Liver (tissue), 9 donors: ENCODE measurements around the gene ATP2C2. TPM values are rescaled to one million over a fixed set of nuclear protein-coding genes. Genes with fewer than 3 reads are reported as not detected.
"Not testable (repeated sequence)": the region's sequence is repeated elsewhere in the genome, so short reads cannot be mapped to it uniquely, and the experiment has no call there.

Source experiments
- DNase-seq: peaks from one replicate; pipeline ENCODE4 v3.0.0-alpha.2; 2017; ENCODE audit warnings: low spot score
- H3K27ac ChIP-seq, 2 donors: one replicate each; pipeline ENCODE4 v1.7.0; 2013; ENCODE audit warnings: inconsistent platforms in 2 of 2, low read length in 2 of 2, control low read depth in 1 of 2, low read depth in 1 of 2, mild to moderate bottlenecking in 1 of 2
- H3K27me3 ChIP-seq, 4 donors: one replicate each; pipeline versions ENCODE4 v1.6.1 to v1.7.0; 2013; ENCODE audit warnings: low read length in 3 of 4, inconsistent platforms in 1 of 4, mild to moderate bottlenecking in 1 of 4, moderate library complexity in 1 of 4; ENCODE audit not compliant: control insufficient read depth in 4 of 4, insufficient read depth in 4 of 4
- H3K36me3 ChIP-seq, 4 donors: one replicate each; pipeline versions ENCODE4 v1.6.1 to v1.7.0; 2013; ENCODE audit warnings: low read length in 3 of 4, mild to moderate bottlenecking in 3 of 4, low read depth in 1 of 4, moderate library complexity in 1 of 4; ENCODE audit not compliant: control insufficient read depth in 4 of 4, insufficient read depth in 3 of 4
- H3K4me1 ChIP-seq, 4 donors: one replicate each; pipeline versions ENCODE4 v1.6.1 to v1.7.0; 2013; ENCODE audit warnings: low read length in 3 of 4, mild to moderate bottlenecking in 3 of 4, moderate library complexity in 1 of 4; ENCODE audit not compliant: control insufficient read depth in 4 of 4, insufficient read depth in 4 of 4
- H3K4me3 ChIP-seq, 3 donors: one replicate each; pipeline versions ENCODE4 v1.6.1 to v1.7.0; 2013; ENCODE audit warnings: low read length in 3 of 3, control low read depth in 1 of 3, low read depth in 1 of 3, mild to moderate bottlenecking in 1 of 3
- H3K9ac ChIP-seq, 2 donors: one replicate each; pipeline ENCODE4 v1.7.0; 2013; ENCODE audit warnings: low read length in 2 of 2, mild to moderate bottlenecking in 2 of 2, moderate library complexity in 2 of 2, control low read depth in 1 of 2, low read depth in 1 of 2
- H3K9me3 ChIP-seq, 4 donors: one replicate each; pipeline versions ENCODE4 v1.6.1 to v1.7.0; 2013; ENCODE audit warnings: low read length in 3 of 4; ENCODE audit not compliant: control insufficient read depth in 4 of 4
- CTCF ChIP-seq: fragments of 150-350 bp; IDR thresholded peaks from 2 replicates; pipeline ENCODE4 v1.5.1; 2017; ENCODE audit warnings: improper control_type of control experiment, low read depth, low read length; ENCODE audit not compliant: missing input control
- EGR1 ChIP-seq, 2 donors: IDR thresholded peaks; 2 replicates each; pipeline ENCODE4 v1.6.1; 2016 to 2018; ENCODE audit warnings: antibody characterized with exemption in 2 of 2, low read depth in 2 of 2
- FOXA1 ChIP-seq: IDR thresholded peaks from 2 replicates; pipeline ENCODE4 v1.6.1; 2016; ENCODE audit warnings: antibody characterized with exemption
- FOXA2 ChIP-seq: IDR thresholded peaks from 2 replicates; pipeline ENCODE4 v1.6.1; 2016; ENCODE audit warnings: antibody characterized with exemption
- GABPA ChIP-seq, 2 donors: IDR thresholded peaks in 1 of 2; conservative IDR thresholded peaks in 1 of 2; 2 replicates each; pipeline ENCODE4 v1.6.1; 2016; ENCODE audit warnings: antibody characterized with exemption in 2 of 2, mild to moderate bottlenecking in 1 of 2, moderate library complexity in 1 of 2
- HNF4A ChIP-seq, 2 donors: conservative IDR thresholded peaks; 2 replicates each; pipeline ENCODE4 v1.6.1; 2016; ENCODE audit warnings: antibody characterized with exemption in 2 of 2, mild to moderate bottlenecking in 2 of 2
- HNF4G ChIP-seq: IDR thresholded peaks from 2 replicates; pipeline ENCODE4 v1.6.1; 2016; ENCODE audit warnings: antibody characterized with exemption
- JUND ChIP-seq, 2 donors: IDR thresholded peaks; 2 replicates each; pipeline ENCODE4 v1.6.1; 2016; ENCODE audit warnings: antibody characterized with exemption in 2 of 2
- NR2F2 ChIP-seq: IDR thresholded peaks from 2 replicates; pipeline ENCODE4 v1.6.1; 2016; ENCODE audit warnings: antibody characterized with exemption
- RAD21 ChIP-seq, 2 donors: IDR thresholded peaks; 2 replicates each; pipeline ENCODE4 v1.6.1; 2016; ENCODE audit warnings: antibody characterized with exemption in 2 of 2, mild to moderate bottlenecking in 2 of 2
- REST ChIP-seq: IDR thresholded peaks from 2 replicates; pipeline ENCODE4 v1.6.1; 2016; ENCODE audit warnings: antibody characterized with exemption, mild to moderate bottlenecking
- RXRA ChIP-seq, 2 donors: IDR thresholded peaks; 2 replicates each; pipeline ENCODE4 v1.6.1; 2017 to 2018; ENCODE audit warnings: antibody characterized with exemption in 2 of 2, mild to moderate bottlenecking in 1 of 2
- SP1 ChIP-seq: IDR thresholded peaks from 2 replicates; pipeline ENCODE4 v1.6.1; 2018; ENCODE audit warnings: antibody characterized with exemption, mild to moderate bottlenecking
- TAF1 ChIP-seq: conservative IDR thresholded peaks from 2 replicates; pipeline ENCODE4 v1.6.1; 2016; ENCODE audit warnings: antibody characterized with exemption, mild to moderate bottlenecking
- YY1 ChIP-seq: IDR thresholded peaks from 2 replicates; pipeline ENCODE4 v1.6.1; 2016; ENCODE audit warnings: antibody characterized with exemption, mild to moderate bottlenecking
- WGBS: extraction: QIAGEN DNeasy Blood & Tissue Kit; methylation state at CpG from one replicate; pipeline ENCODE4 v1.1.7; 2013; 5-methylcytosine and 5-hydroxymethylcytosine counted together
- polyA plus RNA-seq, 2 donors: library from polyadenylated mRNA; stranded (reverse) in 1 of 2; unstranded in 1 of 2; fragments of 200-250 nt in 1 of 2; fragments of >200 nt in 1 of 2; fragmentation: Nextera tagmentation in 1 of 2; extraction: Ambion mirVana in 1 of 2; gene quantifications; one replicate each; pipeline versions ENCODE4 v1.2.1 to v1.2.3, GENCODE V29; 2013 to 2015
- total RNA-seq, 2 donors: library from RNA; depleted of rRNA; stranded (reverse); fragments of >200 nt; gene quantifications; one replicate each; pipeline ENCODE4 v1.2.3, GENCODE V29; 2014
- TF ChIP-seq, protein P1 (sequence below): IDR thresholded peaks from 2 replicates; pipeline ENCODE4 v1.6.1; 2016; ENCODE audit warnings: antibody characterized with exemption
- TF ChIP-seq, protein P2 (sequence below): IDR thresholded peaks from 2 replicates; pipeline ENCODE4 v1.6.1; 2016; ENCODE audit warnings: antibody characterized with exemption
- TF ChIP-seq, protein P3 (sequence below): IDR thresholded peaks from 2 replicates; pipeline ENCODE4 v1.6.1; 2016; ENCODE audit warnings: antibody characterized with exemption
- donor health status: healthy.
- donor health status: healthy.
- donor health status: healthy.
- donor health status: healthy.
- donor health status: healthy.

Gene ATP2C2
- total and polyA plus RNA-seq, 4 donors, result 0.05 to 0.33 (median 0.22) TPM

DNA sequence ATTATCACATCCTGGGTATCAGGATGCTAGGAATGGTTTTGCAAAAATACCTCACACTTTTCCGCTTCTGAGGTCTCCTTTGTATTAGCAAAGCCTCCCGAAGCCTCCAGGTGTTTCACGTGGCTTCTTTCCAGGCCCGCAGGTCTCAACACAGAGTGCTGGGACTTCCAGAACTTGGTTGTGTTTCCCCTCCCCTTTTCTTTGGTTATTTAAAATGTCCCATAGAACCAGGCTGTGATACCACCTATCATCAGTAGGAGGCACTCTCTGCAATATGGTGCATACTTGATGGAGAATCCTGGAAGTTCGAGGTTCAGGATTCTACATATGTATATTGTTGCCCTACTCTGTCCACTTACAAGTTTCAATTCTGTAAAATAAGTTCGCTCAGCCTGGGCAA is 28.8 kb downstream of the ATP2C2 start:
- TF ChIP-seq, protein P1, sequence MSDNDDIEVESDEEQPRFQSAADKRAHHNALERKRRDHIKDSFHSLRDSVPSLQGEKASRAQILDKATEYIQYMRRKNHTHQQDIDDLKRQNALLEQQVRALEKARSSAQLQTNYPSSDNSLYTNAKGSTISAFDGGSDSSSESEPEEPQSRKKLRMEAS, result no peak
- WGBS, result 92% methylated on average over 6 of the region's 6 CpGs
- Histone ChIP-seq H3K36me3 (no peaks in the 10 kb centered on the region), H3K27ac (no peak overlapping the region), H3K9ac (no peak overlapping the region), H3K4me1 (no peaks in the 10 kb centered on the region), H3K9me3 (peaks cover 0 to 2% (median under 1%) of the 10 kb centered on the region in 4 donors), H3K4me3 (no peak overlapping the region), H3K27me3 (no peaks in the 10 kb centered on the region)
- no peak for DNase-seq

DNA sequence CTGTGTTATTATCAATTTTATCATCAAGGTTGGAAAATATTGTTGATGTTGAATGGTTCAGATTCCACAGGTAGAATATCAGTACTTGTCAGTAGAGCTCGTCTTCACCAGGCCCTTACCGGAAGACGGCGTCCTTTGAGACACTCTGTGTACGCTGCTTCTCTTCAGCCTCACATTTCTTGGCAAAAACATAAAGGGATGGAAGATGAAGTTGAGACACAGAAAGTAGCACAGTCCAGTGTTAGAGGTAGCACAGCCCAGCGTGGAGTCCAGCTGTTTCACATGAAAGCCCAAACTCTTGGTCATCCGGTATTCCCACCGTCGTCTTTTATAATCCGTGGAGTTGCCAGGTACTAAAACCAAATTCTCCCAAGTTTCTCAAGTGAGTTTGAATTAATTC is 30.4 kb downstream of the ATP2C2 start:
- no peaks in the 10 kb centered on the region for H3K36me3 ChIP-seq
- no peak for TF ChIP-seq FOXA2
- TF ChIP-seq HNF4G, result no peak
- TF ChIP-seq, protein P1, result no peak
- no peak for TF ChIP-seq JUND (IDR thresholded peaks at IDR 0.05)
- TF ChIP-seq RAD21 (IDR thresholded peaks at IDR 0.05), result no peak
- no peak for TF ChIP-seq CTCF
- no peak for TF ChIP-seq FOXA1
- TF ChIP-seq REST, result no peak
- TF ChIP-seq TAF1, result no peak
- no peak for TF ChIP-seq NR2F2
- TF ChIP-seq GABPA (IDR thresholded peaks at IDR 0.05 in 1 of 2, conservative IDR thresholded peaks at IDR 0.05 in 1 of 2), result no peak
- no peak for TF ChIP-seq YY1
- TF ChIP-seq SP1, result no peak
- TF ChIP-seq RXRA (IDR thresholded peaks at IDR 0.05), result no peak
- no peak for TF ChIP-seq EGR1 (IDR thresholded peaks at IDR 0.05; ENCODE audit: low read depth in 2 of 2)
- TF ChIP-seq, protein P2, sequence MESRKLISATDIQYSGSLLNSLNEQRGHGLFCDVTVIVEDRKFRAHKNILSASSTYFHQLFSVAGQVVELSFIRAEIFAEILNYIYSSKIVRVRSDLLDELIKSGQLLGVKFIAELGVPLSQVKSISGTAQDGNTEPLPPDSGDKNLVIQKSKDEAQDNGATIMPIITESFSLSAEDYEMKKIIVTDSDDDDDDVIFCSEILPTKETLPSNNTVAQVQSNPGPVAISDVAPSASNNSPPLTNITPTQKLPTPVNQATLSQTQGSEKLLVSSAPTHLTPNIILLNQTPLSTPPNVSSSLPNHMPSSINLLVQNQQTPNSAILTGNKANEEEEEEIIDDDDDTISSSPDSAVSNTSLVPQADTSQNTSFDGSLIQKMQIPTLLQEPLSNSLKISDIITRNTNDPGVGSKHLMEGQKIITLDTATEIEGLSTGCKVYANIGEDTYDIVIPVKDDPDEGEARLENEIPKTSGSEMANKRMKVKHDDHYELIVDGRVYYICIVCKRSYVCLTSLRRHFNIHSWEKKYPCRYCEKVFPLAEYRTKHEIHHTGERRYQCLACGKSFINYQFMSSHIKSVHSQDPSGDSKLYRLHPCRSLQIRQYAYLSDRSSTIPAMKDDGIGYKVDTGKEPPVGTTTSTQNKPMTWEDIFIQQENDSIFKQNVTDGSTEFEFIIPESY, result no peak
- TF ChIP-seq, protein P3, sequence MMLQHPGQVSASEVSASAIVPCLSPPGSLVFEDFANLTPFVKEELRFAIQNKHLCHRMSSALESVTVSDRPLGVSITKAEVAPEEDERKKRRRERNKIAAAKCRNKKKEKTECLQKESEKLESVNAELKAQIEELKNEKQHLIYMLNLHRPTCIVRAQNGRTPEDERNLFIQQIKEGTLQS, result no peak
- no peak for TF ChIP-seq HNF4A (conservative IDR thresholded peaks at IDR 0.05)
- H3K27ac ChIP-seq, result no peak overlapping the region
- H3K9me3 ChIP-seq, result peaks cover 0 to 2% (median under 1%) of the 10 kb centered on the region in 4 donors
- H3K9ac ChIP-seq, result no peak overlapping the region
- H3K4me1 ChIP-seq, result no peaks in the 10 kb centered on the region
- DNase-seq, result no peak
- WGBS, result 69% methylated on average over 10 of the region's 10 CpGs
- H3K27me3 ChIP-seq, result no peaks in the 10 kb centered on the region
- H3K4me3 ChIP-seq, result no peak overlapping the region

DNA sequence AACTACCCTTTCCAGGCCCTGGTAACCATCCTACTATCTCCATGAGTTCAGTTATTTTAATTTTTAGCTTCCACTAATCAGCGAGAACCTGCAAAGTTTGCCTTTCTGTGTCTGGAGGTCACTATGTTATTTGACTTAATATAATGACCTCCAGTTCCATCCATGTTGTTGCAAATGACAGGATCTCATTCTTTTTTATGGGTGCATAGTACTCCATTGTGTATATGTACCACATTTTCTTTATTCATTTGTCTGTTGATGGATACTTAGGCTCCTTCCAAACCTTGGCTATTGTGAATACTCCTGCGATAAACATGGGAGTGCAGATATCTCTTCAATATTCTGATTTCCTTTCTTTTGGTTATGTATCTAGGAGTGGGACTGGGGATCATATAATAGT is 31.6 kb downstream of the ATP2C2 start:
- 66% methylated on average over 2 of the region's 2 CpGs for WGBS
- not testable (repeated sequence) for H3K4me1 ChIP-seq, H3K27me3 ChIP-seq, H3K4me3 ChIP-seq, DNase-seq, H3K9me3 ChIP-seq, H3K9ac ChIP-seq, H3K36me3 ChIP-seq, H3K27ac ChIP-seq

GRCh38 chr16:84403435-84403834 is 35.1 kb downstream of the ATP2C2 start:
- H3K9me3 ChIP-seq, H3K27me3 ChIP-seq, DNase-seq, H3K9ac ChIP-seq, H3K4me1 ChIP-seq, H3K27ac ChIP-seq, H3K4me3 ChIP-seq, H3K36me3 ChIP-seq: not testable (repeated sequence)
- 96% methylated on average over 5 of the region's 5 CpGs for WGBS
